Stimulated activated CD8-positive, alpha-beta memory T cell treated with anti-CD3 and anti-CD28 coated beads, Interleukin-2, amount 100 ng/mL, for 1 hour (primary cell): ENCODE measurements around the gene LCN2.

Experiments used
- DNase-seq, 2 donors: peaks; one replicate each; pipeline ENCODE4 v3.0.0-alpha.2; 2020; ENCODE audit warnings: low read depth in 2 of 2

The LCN2 gene

GRCh38 chr9:128193469-128194096, 44.3 kb downstream of the LCN2 start:
- DNase-seq = no peak

GRCh38 chr9:128201441-128202369, 52.5 kb downstream of the LCN2 start:
- DNase-seq = no peak

- DNase-seq = no peak
Measured at GRCh38 chr9:128202648-128203023, 53.4 kb downstream of the LCN2 start.
